Erythroblast (primary cell): ENCODE data around the gene LPGAT1.

ENCODE experiments used
- GATA1 ChIP-seq: IDR thresholded peaks from 2 replicates; pipeline ENCODE4 v1.6.1; 2011; ENCODE audit warnings: low read depth, mild to moderate bottlenecking, control low read depth, low read length, moderate library complexity
- POLR2A ChIP-seq: IDR thresholded peaks from 2 replicates; pipeline ENCODE4 v1.6.1; 2011; ENCODE audit warnings: mild to moderate bottlenecking, low read length

- TF ChIP-seq POLR2A, result no peak
- TF ChIP-seq GATA1, result no peak
Measured at GRCh38 chr1:211830328-211831142, at the start of gene LPGAT1.
